K562 (cell line): ENCODE measurements around the gene RHEB. TPM values are rescaled to one million over a fixed set of nuclear protein-coding genes. Genes with fewer than 3 reads are reported as not detected.

Experiments
- ATAC-seq: fragments of 200-7000 bp; cut with Tn5 transposase; 3 replicates; pipeline ENCODE4 v1.9.1; 2020; ENCODE audit warnings: moderate library complexity
- BruUV-seq: library from RNA; stranded (reverse); fragments of 400-500 nt; replicated peaks from 2 replicates; lab custom pipeline; 2021; lab: Mats Ljungman, UMichigan
- CTCF ChIA-PET: fragments of 300-600 bp; formaldehyde crosslinking; extraction: SDS; loops from one replicate; lab custom pipeline; 2021; ENCODE audit warnings: low intra/inter-chr PET ratio; lab: Yijun Ruan, JAX
- POLR2A ChIA-PET: fragments of 300-600, 350-650 bp; sonication (Branson Sonifier 250); formaldehyde crosslinking; extraction: SDS; loops from one replicate; lab custom pipeline; 2021; ENCODE audit warnings: antibody characterized with exemption, inconsistent platforms; lab: Yijun Ruan, JAX
- DNase-seq, 4 experiments: peaks; one replicate each; pipeline versions ENCODE4 v3.0.0 to v3.0.0-alpha.2; 2011 to 2018; ENCODE audit warnings: low spot score in 3 of 4, mixed read lengths in 3 of 4; ENCODE audit errors: extremely low read depth in 1 of 4
- FAIRE-seq: peaks from 2 replicates; lab custom pipeline; 2011; peaks lifted over from hg19 to GRCh38; lab: Jason Lieb, UNC
- H2AFZ ChIP-seq: 2 replicates; pipeline ENCODE4 v1.6.0; 2011; ENCODE audit warnings: low read depth, low read length, control low read depth, inconsistent platforms
- H3K27ac ChIP-seq: fragments of 200-600 bp; 3 replicates; pipeline ENCODE4 v1.8.0; 2011; ENCODE audit warnings: low read depth, mild to moderate bottlenecking, control low read depth, inconsistent platforms, low read length, moderate library complexity, mixed read lengths; ENCODE audit errors: extremely low read depth
- H3K27me3 ChIP-seq, 2 experiments: fragments of 300-600 bp in 1 of 2; 2 replicates in 1 of 2; 3 replicates in 1 of 2; pipeline versions ENCODE4 v1.6.0 to v1.8.0; 2011; ENCODE audit warnings: inconsistent platforms in 2 of 2, low read length in 2 of 2, mild to moderate bottlenecking in 1 of 2, mixed read lengths in 1 of 2, moderate library complexity in 1 of 2; ENCODE audit not compliant: control insufficient read depth in 2 of 2, insufficient read depth in 2 of 2
- H3K36me3 ChIP-seq: fragments of 300-600 bp; 3 replicates; pipeline ENCODE4 v1.8.0; 2011; ENCODE audit warnings: mild to moderate bottlenecking, low read length, inconsistent platforms; ENCODE audit not compliant: control insufficient read depth, insufficient read depth
- H3K4me1 ChIP-seq, 2 experiments: fragments of 200-600 bp in 1 of 2; replicated peaks in 1 of 2; 2 replicates in 1 of 2; 3 replicates in 1 of 2; pipeline versions ENCODE4 v1.5.1 to v1.8.0; 2011; ENCODE audit warnings: inconsistent platforms in 2 of 2, low read length in 2 of 2, mild to moderate bottlenecking in 1 of 2, mixed read lengths in 1 of 2, moderate library complexity in 1 of 2; ENCODE audit not compliant: control insufficient read depth in 2 of 2, insufficient read depth in 2 of 2
- H3K4me2 ChIP-seq: 2 replicates; pipeline ENCODE4 v1.6.1; 2011; ENCODE audit warnings: low read length, control low read depth, inconsistent platforms, mixed read lengths; ENCODE audit not compliant: insufficient read depth
- H3K4me3 ChIP-seq: fragments of 200-600 bp; sonication (generic), shearing (Covaris generic); 2 replicates; pipeline ENCODE4 v1.5.1; 2016; ENCODE audit warnings: control low read depth, inconsistent platforms
- H3K79me2 ChIP-seq: fragments of 200-600 bp; 3 replicates; pipeline ENCODE4 v1.8.0; 2011; ENCODE audit warnings: low read length, inconsistent platforms; ENCODE audit not compliant: control insufficient read depth, insufficient read depth
- H3K9ac ChIP-seq, 2 experiments: 2 replicates each; pipeline versions ENCODE4 v1.6.0 to v1.6.1; 2011; ENCODE audit warnings: low read depth in 2 of 2, low read length in 2 of 2, control low read depth in 1 of 2, inconsistent platforms in 1 of 2, mild to moderate bottlenecking in 1 of 2, mixed read lengths in 1 of 2; ENCODE audit not compliant: insufficient read depth in 1 of 2
- H3K9me1 ChIP-seq: one replicate; pipeline ENCODE4 v1.6.0; 2011; ENCODE audit warnings: inconsistent platforms, mild to moderate bottlenecking, low read length, moderate library complexity; ENCODE audit not compliant: control insufficient read depth, insufficient read depth
- H3K9me3 ChIP-seq: replicated peaks from 2 replicates; pipeline ENCODE4 v1.5.1; 2011; ENCODE audit warnings: low read depth, low read length, inconsistent platforms; ENCODE audit not compliant: control insufficient read depth, insufficient read depth
- H4K20me1 ChIP-seq: replicated peaks from 2 replicates; pipeline ENCODE4 v1.6.1; 2011; ENCODE audit warnings: low read length, inconsistent platforms, mixed read lengths; ENCODE audit not compliant: control insufficient read depth, insufficient read depth
- ATF7 ChIP-seq: fragments of 450-650 bp; IDR thresholded peaks from 2 replicates; pipeline ENCODE4 v1.7.1; 2014; ENCODE audit warnings: mild to moderate bottlenecking, moderate library complexity
- BHLHE40 ChIP-seq: IDR thresholded peaks from 2 replicates; pipeline ENCODE4 v1.6.1; 2011; ENCODE audit warnings: low read length, improper control_type of control experiment
- CEBPB ChIP-seq: fragments of 450-650 bp; IDR thresholded peaks from 2 replicates; pipeline ENCODE4 v1.6.1; 2016; ENCODE audit warnings: missing genetic modification characterization, missing compliant biosample characterization
- CEBPG ChIP-seq, 3 experiments: fragments of 200-800 bp in 1 of 3; sonication (Bioruptor generic) in 1 of 3; sonication (generic) in 1 of 3; formaldehyde crosslinking in 1 of 3; IDR thresholded peaks in 2 of 3; conservative IDR thresholded peaks in 1 of 3; 2 replicates each; pipeline versions ENCODE4 v1.6.1 to v1.8.0; 2016 to 2022; ENCODE audit warnings: missing compliant biosample characterization in 2 of 3, missing genetic modification characterization in 2 of 3, mild to moderate bottlenecking in 1 of 3, missing genetic modification reagents in 1 of 3
- JUN ChIP-seq, 2 experiments: sonication (generic) in 1 of 2; formaldehyde crosslinking in 1 of 2; IDR thresholded peaks; 2 replicates each; pipeline versions ENCODE4 v1.6.1 to v1.8.0; 2012 to 2022; ENCODE audit warnings: borderline replicate concordance in 2 of 2, mild to moderate bottlenecking in 2 of 2, improper control_type of control experiment in 1 of 2, low read depth in 1 of 2, low read length in 1 of 2, missing genetic modification reagents in 1 of 2
- JUND ChIP-seq, 2 experiments: IDR thresholded peaks; 2 replicates in 1 of 2; 3 replicates in 1 of 2; pipeline ENCODE4 v1.6.1; 2011; ENCODE audit warnings: borderline replicate concordance in 2 of 2, low read depth in 2 of 2, low read length in 2 of 2, improper control_type of control experiment in 1 of 2, missing biosample characterization in 1 of 2, missing genetic modification characterization in 1 of 2, missing genetic modification reagents in 1 of 2
- U2AF2 ChIP-seq: fragments of 200-400 bp; formaldehyde crosslinking; optimal IDR thresholded peaks from 2 replicates; pipeline ENCODE3; 2017; ENCODE audit warnings: low read depth, mild to moderate bottlenecking, low read length
- WGBS: fragments of 100-300 bp; shearing (Covaris generic); methylation state at CpG from one replicate; pipeline ENCODE4 v1.1.6; 2016; ENCODE audit warnings: low coverage, mixed read lengths; ENCODE audit not compliant: insufficient coverage; ENCODE audit errors: missing lambda C conversion rate; 5-methylcytosine and 5-hydroxymethylcytosine counted together
- in situ Hi-C: fragments of 300-500 bp; cut with MboI; formaldehyde crosslinking; loops from 4 replicates; pipeline ENCODE4 v1.15.0; 2018; ENCODE audit warnings: inconsistent platforms, mixed read lengths
- intact Hi-C: fragments of 100-400 bp; cut with micrococcal nuclease; formaldehyde crosslinking; loops from 2 replicates; pipeline ENCODE4 v1.14.2; 2022
- polyA plus RNA-seq, 8 experiments: library from polyadenylated mRNA; depleted of rRNA in 4 of 8; stranded (reverse) in 5 of 8; unstranded in 3 of 8; fragments of >200 nt; fragmentation: Nextera tagmentation in 2 of 8; fragmentation: Illumina TruSeq in 1 of 8; extraction: Ambion mirVana in 2 of 8; extraction: Trizol in 1 of 8; gene quantifications; 2 replicates each; pipeline versions ENCODE4 v1.2.1 to v1.2.3, GENCODE V29; 2011 to 2014; ENCODE audit warnings: inconsistent platforms in 1 of 8, missing spikeins in 1 of 8
- total RNA-seq, 7 experiments: library from RNA; depleted of rRNA in 6 of 7; stranded (reverse); fragments of >200 nt in 6 of 7; fragmentation: Illumina TruSeq in 2 of 7; extraction: Trizol in 2 of 7; gene quantifications; 2 replicates each; pipeline versions ENCODE4 v1.2.1 to v1.2.3, GENCODE V29; 2011 to 2021; ENCODE audit warnings: low replicate concordance in 1 of 7
- TF ChIP-seq, protein P1 (sequence below): fragments of 250-450 bp; sonication (Bioruptor Pico); IDR thresholded peaks from 2 replicates; pipeline ENCODE4 v1.8.0; 2022; ENCODE audit warnings: inconsistent platforms

RHEB gene
- total and polyA plus RNA-seq, 9 of the 15 experiments (the other 6 are each of a cell fraction or from before 2014, with no cell fraction given): 28.5 to 249 (median 182) TPM

DNA sequence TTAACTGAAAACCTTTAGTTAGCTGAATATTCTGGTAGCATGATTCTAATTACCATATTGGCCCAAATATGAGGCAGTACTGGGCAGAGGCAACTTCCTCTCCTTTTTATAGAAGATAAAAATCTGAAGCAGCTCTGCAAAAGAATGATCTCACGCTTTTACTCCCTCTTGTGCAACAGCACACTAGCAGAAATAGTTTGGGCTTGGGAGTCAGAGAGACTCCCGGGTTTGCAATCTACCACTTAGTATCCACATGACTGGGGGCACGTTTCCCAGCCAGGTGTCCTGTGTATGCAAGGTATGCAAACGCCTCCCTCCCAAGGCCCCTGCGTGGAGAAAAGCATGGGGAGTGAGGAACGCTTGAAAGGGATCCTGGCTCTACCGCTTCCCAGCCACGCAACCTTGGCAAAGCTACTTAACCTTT lies 47.2 kb upstream of the RHEB start:
- H3K9me1 ChIP-seq: no peaks in the 10 kb centered on the region
- FAIRE-seq (no peak), ATAC-seq (peak; percentile 50; the same call in 1 of the 3 replicates), DNase-seq (no peak)
- 9% methylated on average over 8 of the region's 8 CpGs for WGBS
- intact Hi-C loops (no loop called here), in situ Hi-C loops (no loop called here)
- no peaks in the 10 kb centered on the region for H3K9me3 ChIP-seq
- POLR2A ChIA-PET: interaction anchor here (1.5 to 2.3 kb wide), 2 partner anchors 9 to 11 kb away, joined by 3 to 10 read pairs; no protein-coding TSS in a partner anchor
- H3K9ac ChIP-seq: no peak overlapping the region
- no peak overlapping the region for H2AFZ ChIP-seq
- TF ChIP-seq JUN (IDR thresholded peaks at IDR 0.05; ENCODE audit: borderline replicate concordance, low read depth, low read length) (peak; percentile 56; the same call in 1 of the 2 replicates), JUN (CRISPR knock-in tag; IDR thresholded peaks at IDR 0.05; ENCODE audit: borderline replicate concordance) (no peak), JUND (IDR thresholded peaks at IDR 0.05; ENCODE audit: borderline replicate concordance, low read depth, low read length) (peak; percentile 43; the same call in 1 of the 2 replicates), JUND (tag; IDR thresholded peaks at IDR 0.05; ENCODE audit: borderline replicate concordance, low read depth, low read length) (peak; percentile 65; the same call in 2 of the 3 replicates), CEBPG (CRISPR knock-in tag; IDR thresholded peaks at IDR 0.05) (peak; percentile 53; the same call in 1 of the 2 replicates), CEBPG (tag; conservative IDR thresholded peaks at IDR 0.05 in 1 of 2, IDR thresholded peaks at IDR 0.05 in 1 of 2) (peak; percentile 90 to 95), BHLHE40 (0 out of 2 replicates have a peak, but pooled peaks have one; percentile 12), CEBPB (tag) (peak; percentile 96), U2AF2 (no peak), ATF7 (peak; percentile 74; the same call in 1 of the 2 replicates)
- TF ChIP-seq, protein P1, sequence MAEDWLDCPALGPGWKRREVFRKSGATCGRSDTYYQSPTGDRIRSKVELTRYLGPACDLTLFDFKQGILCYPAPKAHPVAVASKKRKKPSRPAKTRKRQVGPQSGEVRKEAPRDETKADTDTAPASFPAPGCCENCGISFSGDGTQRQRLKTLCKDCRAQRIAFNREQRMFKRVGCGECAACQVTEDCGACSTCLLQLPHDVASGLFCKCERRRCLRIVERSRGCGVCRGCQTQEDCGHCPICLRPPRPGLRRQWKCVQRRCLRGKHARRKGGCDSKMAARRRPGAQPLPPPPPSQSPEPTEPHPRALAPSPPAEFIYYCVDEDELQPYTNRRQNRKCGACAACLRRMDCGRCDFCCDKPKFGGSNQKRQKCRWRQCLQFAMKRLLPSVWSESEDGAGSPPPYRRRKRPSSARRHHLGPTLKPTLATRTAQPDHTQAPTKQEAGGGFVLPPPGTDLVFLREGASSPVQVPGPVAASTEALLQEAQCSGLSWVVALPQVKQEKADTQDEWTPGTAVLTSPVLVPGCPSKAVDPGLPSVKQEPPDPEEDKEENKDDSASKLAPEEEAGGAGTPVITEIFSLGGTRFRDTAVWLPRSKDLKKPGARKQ (CRISPR knock-in tag): no peak
- no peak overlapping the region for H3K27ac ChIP-seq
- H3K4me3 ChIP-seq: no peak overlapping the region
- no peak overlapping the region for H3K4me2 ChIP-seq
- CTCF ChIA-PET: no interaction called here
- H3K27me3 ChIP-seq: peaks cover 42 to 43% of the 10 kb centered on the region in 2 experiments
- no TSS peak for BruUV-seq
- H3K79me2 ChIP-seq: no peaks in the 10 kb centered on the region
- no peaks in the 10 kb centered on the region for H4K20me1 ChIP-seq
- no peaks in the 10 kb centered on the region for H3K36me3 ChIP-seq
- no peaks in the 10 kb centered on the region; a peak in 1 of 5 replicates for H3K4me1 ChIP-seq
